GM12891 (cell line): ENCODE data around the gene CACNA1I.
A peak's percentile ranks its signal among the peaks of the same experiment; 100 is the strongest.

ENCODE experiments used
- DNase-seq: peaks from one replicate; pipeline ENCODE4 v3.0.0; 2011; ENCODE audit warnings: low spot score; ENCODE audit not compliant: insufficient read length
- FAIRE-seq: peaks from 2 replicates; lab custom pipeline; 2011; peaks lifted over from hg19 to GRCh38; lab: Jason Lieb, UNC
- PAX5 ChIP-seq: IDR thresholded peaks from 2 replicates; pipeline ENCODE4 v1.6.1; 2011; ENCODE audit warnings: low read length, moderate library complexity, mild to moderate bottlenecking; ENCODE audit not compliant: insufficient read depth, severe bottlenecking
- POLR2A ChIP-seq: IDR thresholded peaks from 2 replicates; pipeline ENCODE4 v1.6.1; 2011; ENCODE audit warnings: low read depth, low read length, control low read depth
- POLR2AphosphoS5 ChIP-seq: IDR thresholded peaks from 2 replicates; pipeline ENCODE4 v1.6.1; 2011; ENCODE audit warnings: low read depth, low read length, control low read depth
- POU2F2 ChIP-seq: IDR thresholded peaks from 2 replicates; pipeline ENCODE4 v1.6.1; 2011; ENCODE audit warnings: low read depth, mild to moderate bottlenecking, control low read depth, low read length, moderate library complexity
- SPI1 ChIP-seq: IDR thresholded peaks from 2 replicates; pipeline ENCODE4 v1.6.1; 2011; ENCODE audit warnings: low read depth, low read length, control low read depth
- TAF1 ChIP-seq: IDR thresholded peaks from 2 replicates; pipeline ENCODE4 v1.6.1; 2011; ENCODE audit warnings: low read depth, low read length, control low read depth

The CACNA1I gene

DNA sequence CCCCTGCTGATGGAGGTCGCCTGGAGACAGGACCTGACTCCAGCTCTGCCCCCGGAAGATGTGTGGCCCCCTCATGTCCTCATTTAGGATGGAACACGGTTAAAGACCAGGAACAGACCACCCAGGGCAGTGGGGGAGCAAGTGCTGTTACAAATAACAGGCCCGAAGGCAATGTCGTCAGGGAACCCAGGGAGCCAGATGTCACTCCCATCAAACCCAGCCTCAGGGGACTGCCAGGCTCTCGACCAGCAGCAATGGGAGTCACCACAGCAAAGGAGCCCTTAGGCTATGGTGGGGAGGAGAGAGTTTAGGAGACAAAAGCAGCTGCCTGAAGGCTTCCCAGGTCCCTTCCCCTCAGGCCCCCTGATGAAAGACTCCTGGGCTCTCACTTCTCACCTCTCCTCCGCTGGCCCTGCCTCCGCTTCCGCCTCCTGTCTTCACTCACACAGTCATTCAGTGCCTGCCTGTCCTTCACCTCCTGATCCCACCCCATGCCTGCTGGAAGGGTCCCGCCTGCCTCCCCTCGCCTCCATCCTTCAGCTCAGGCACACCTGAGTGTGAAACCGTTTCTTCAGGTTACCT is 42.4 kb upstream of the CACNA1I start:
- no peak for DNase-seq
- TF ChIP-seq PAX5 (no peak), POLR2AphosphoS5 (peak; percentile 53; the same call in 1 of the 2 replicates), POLR2A (no peak)
- no peak for FAIRE-seq

DNA sequence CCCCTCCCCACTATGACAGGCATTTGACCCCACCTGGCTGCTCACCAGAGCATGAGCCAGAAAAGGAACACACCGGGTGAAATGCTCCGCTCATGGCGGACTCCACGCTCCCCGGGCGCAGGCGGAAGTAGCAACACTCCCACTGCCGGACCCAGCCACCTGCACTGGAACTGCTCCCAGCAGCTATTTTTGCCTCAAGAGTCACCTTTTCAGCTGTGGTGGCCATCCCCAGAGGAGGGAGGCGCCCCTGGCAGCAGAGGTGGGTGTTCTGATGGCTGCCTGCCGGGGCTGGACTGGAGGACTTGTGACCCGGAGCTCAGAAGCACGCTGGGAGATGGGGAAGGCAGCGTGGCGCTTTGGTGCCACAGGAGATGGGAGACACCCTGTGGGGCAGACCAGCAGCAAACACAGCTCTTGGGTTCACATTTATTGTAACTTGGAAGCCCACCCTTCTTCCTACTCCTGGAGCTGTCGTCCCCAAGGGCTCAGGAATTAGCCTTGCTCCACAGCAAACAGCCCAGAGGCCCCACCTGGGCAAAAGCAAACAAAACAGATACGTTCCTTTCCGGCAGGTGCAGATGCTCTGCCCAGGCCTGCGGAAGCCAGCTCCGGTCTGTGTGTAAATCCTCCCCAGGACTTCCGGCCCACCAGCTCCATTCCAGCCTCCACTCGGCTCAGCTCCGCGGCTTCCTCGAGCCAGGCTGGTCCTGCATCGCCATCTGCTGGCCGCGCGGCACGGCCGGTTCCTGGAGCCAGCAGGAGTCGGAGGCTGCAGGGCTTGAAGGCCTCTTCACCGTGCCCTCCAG is 41.7 kb upstream of the CACNA1I start:
- no peak for DNase-seq
- FAIRE-seq = peak; percentile 95
- TF ChIP-seq POLR2A (peak; percentile 18; the same call in 1 of the 2 replicates), SPI1 (peak; percentile 43), POLR2AphosphoS5 (peak; percentile 2; the same call in 1 of the 2 replicates), POU2F2 (peak; percentile 72; the same call in 1 of the 2 replicates), TAF1 (peak; percentile 33; the same call in 1 of the 2 replicates), PAX5 (peak; percentile 78)

DNA sequence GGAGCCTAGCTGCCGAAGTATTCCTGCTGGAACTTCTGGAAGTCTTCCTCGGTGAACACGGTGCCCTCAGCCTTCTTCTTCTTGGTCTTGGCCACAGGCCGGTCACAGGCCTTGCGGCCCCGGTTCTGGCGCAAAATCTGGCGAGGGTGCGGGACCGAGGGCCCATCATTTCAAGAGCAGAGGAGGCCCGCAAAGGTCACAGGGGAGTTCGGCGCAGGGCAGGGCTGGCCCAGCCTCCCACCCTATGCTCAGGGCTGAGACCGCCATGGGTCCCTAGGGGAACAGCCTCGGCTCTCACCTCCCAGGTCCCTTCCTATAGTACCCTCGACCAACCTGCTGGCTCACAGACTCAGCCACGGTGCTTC is 41.1 kb upstream of the CACNA1I start:
- TF ChIP-seq POU2F2 = no peak
- no peak for TF ChIP-seq TAF1
- TF ChIP-seq SPI1 = no peak
- no peak for TF ChIP-seq POLR2A
- TF ChIP-seq POLR2AphosphoS5 = no peak
- no peak for TF ChIP-seq PAX5
- DNase-seq = no peak
- no peak for FAIRE-seq

DNA sequence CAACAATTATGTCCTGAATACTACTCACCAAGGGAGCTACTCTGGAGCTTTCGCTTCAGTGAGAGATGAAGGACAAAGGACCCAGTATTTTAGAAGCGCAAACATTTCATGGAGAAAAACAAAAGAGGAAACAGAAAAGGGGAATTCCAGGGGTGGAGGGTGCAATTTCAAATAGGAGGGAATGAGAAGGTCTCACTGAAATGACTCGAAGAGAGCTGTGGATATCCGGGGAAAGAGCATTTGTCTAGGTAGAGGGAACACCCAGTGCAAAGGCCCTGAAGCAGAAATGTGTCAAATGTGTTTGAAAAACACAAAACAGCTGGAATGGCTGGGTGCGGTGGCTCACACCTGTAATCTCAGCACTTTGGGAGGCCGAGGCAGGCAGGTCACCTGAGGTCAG is 40.4 kb upstream of the CACNA1I start:
- no peak for FAIRE-seq
- DNase-seq = no peak
- TF ChIP-seq POLR2AphosphoS5 = no peak
- TF ChIP-seq SPI1 = no peak
- no peak for TF ChIP-seq POLR2A
- no peak for TF ChIP-seq TAF1
- no peak for TF ChIP-seq PAX5
- TF ChIP-seq POU2F2 = no peak

DNA sequence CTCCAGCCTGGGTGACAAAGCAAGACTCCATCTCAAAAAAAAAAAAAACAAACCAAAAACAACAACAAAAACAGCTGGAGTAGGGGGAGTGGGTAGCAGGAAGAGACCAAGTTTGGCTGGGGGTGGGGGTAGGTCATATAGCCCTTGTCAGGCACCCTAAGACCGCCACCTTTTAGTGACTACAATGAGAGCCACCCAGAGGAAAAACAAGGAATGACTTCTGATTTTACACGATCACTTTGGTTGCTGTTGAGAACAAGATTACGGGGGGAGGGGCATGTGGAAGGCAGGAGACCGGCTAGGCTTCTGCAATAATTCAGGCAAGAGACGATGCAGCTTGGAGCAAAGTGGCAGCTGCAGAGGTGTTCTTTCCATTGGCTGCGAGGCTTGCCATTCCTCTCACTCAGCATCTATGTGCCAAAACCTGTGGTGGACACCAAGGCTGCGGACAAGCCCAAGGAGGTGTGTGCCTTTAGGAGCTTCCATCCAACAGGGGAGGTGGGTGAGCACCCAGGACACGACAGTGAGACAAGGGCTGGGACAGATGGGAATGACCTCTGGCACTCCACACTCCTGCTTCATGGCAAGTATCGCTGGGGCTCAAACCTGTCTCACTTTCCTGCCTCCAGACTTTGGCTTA is 39.7 kb upstream of the CACNA1I start:
- DNase-seq = no peak
- no peak for TF ChIP-seq PAX5
- TF ChIP-seq SPI1 = no peak
- TF ChIP-seq TAF1 = no peak
- no peak for TF ChIP-seq POLR2A
- no peak for TF ChIP-seq POLR2AphosphoS5
- no peak for TF ChIP-seq POU2F2
- FAIRE-seq = peak; percentile 28

DNA sequence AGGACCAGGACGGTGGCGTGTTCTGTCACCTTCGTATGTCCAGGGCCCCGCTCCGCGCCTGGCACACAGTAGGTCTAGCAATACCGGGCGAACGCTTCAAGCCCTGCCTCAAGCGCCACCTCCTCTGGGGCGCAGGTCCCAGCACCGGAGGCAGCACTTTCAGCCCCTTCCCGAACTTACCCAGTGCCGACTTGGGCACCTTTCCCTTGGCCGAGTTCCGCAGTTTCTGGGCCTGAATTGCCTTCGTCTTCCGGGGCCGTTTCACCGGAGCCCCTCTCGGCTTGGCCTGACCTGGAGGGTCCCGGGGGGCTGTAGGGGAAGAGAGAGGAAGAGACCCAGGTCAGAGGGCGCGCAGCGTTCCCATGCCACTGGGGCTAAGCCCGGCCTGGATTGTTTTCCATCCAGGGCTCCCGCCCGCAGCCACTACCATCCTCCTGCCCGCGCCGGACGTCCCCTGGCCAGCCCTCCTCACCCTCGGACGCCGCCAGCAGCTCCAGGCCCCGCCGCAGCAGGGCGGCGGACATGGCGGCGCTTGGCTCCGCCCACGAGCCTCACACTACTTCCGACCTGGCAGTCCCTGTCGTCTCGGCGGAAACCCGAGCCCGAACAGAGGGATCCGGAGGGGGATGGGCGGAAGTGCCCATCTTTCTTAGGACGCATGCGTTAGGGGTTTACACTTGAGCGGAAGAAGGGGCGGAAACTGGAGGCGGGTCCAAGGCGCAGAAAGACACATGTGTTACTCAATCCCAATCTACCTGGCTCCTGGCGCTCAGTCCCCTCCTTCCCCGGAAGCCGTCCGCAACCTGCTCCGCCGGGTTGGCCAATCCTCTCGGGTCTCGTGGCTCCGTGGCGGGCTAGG is 38.1 kb upstream of the CACNA1I start, which contains the start of gene RPS19BP1:
Gene RPS19BP1, minus strand, starts transcription at position 534 of the 859 bp plus-strand sequence. Its CDS starts 10 bp downstream, at position 524.
- DNase-seq (peak; percentile 94), FAIRE-seq (peak; percentile 100)

DNA sequence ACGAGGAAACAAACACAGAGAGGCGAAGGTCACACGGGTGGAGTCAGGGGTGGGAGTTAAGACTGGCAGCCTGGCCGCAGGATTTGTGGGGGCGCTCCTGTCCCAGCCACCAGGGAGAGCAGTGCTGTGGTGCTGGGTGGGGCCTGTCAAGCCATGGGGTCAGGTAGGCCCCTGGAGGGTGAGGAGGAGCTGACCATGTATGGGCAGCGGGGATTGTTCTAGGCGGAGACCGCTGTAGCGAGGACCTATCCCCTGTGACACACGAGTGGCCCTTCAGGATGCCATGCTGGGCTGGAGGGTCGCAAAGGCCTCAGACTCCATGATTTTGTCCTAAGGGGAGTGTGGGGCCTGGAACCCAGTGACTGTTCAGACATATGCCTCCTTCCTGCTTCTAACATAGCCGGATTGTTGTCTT is 36.5 kb upstream of the CACNA1I start:
- DNase-seq (no peak), FAIRE-seq (no peak)
- no peak for TF ChIP-seq PAX5
- no peak for TF ChIP-seq TAF1
- no peak for TF ChIP-seq POLR2A
- TF ChIP-seq POU2F2 = no peak
- no peak for TF ChIP-seq POLR2AphosphoS5
- TF ChIP-seq SPI1 = no peak

More for the DNA sequence above, 38.1 kb upstream of the CACNA1I start, which contains the start of gene RPS19BP1:
- TF ChIP-seq POU2F2 (peak; percentile 8; the same call in 1 of the 2 replicates), TAF1 (peak; percentile 33; the same call in 1 of the 2 replicates), POLR2AphosphoS5 (peak; percentile 88), SPI1 (peak; percentile 65), POLR2A (peak; percentile 95), PAX5 (no peak)

DNA sequence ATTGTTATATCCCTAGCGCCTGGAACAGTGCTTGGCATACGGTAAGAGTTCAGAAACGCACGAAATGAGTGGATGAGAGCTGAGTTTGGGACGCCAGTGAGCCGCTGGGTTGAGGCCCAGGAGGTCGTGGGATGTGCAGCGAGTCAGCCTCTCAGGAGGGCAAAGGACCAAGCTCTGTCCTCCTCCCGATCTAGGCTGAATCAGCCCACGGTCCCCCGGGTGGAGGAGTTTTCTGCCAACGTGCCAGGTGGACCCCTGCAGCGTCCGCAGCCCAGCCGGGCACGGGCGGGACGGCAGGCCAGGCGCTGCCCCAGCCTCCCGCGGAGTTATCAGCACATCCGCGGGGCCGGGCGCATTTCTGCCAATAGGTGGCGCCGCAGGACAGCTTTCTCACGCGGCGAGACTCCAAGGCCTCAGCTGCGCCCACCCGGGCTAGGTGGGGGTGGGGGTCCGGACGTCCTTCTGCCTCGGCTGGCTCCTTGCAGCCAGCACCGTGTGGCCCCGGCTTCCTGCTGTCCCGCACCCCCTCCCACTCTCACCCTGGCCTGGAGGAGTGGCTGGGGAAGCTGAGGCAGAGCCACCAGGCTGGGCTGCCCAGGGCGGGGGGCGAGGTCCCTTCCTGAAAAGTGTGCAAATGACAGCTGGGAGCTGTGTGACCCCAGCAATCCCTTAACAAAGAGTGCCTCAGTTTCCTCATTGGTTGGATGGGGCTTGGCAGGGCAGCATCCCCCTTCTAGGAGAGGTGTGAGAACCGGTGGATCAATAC is 35.8 kb upstream of the CACNA1I start:
- peak; percentile 84 for FAIRE-seq
- no peak for TF ChIP-seq SPI1
- no peak for TF ChIP-seq POLR2AphosphoS5
- TF ChIP-seq PAX5 = no peak
- no peak for TF ChIP-seq POLR2A
- peak; percentile 80 for DNase-seq

DNA sequence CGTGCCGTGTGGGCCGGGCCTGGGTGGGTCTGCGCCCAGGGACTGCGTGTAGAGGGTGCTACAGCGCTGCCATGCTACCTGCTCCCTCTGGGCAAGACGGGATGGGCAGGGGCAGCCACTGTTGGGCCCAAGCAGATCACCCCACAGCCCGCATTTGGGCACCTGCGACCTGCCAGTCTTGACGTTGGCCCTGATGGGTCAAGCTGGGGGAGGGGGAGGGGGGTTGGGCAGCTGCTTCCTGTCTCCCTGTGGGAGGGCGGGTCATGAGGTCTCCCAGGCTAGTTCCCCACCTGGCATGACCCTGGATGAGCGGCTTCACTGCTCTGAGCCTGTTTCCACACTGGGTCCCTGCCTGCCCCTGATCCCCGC is 35.2 kb upstream of the CACNA1I start:
- TF ChIP-seq POU2F2 = no peak
- TF ChIP-seq PAX5 = no peak
- DNase-seq (no peak), FAIRE-seq (no peak)
